DOHH2 (cell line): ENCODE data around the gene OSBPL10.

Experiments
- EZH2phosphoT487 ChIP-seq: fragments of 200-600 bp; sonication (generic); IDR thresholded peaks from 2 replicates; pipeline ENCODE4 v1.6.1; 2017; ENCODE audit warnings: borderline replicate concordance, mild to moderate bottlenecking, antibody characterized with exemption, low read length, moderate library complexity, mixed read lengths
- TF ChIP-seq, protein P1 (sequence below): fragments of 200-600 bp; sonication (generic); IDR thresholded peaks from one replicate; pipeline ENCODE4 v1.5.1; 2014; ENCODE audit warnings: antibody characterized with exemption, mild to moderate bottlenecking, low read depth, low read length; ENCODE audit not compliant: poor library complexity, severe bottlenecking

DNA sequence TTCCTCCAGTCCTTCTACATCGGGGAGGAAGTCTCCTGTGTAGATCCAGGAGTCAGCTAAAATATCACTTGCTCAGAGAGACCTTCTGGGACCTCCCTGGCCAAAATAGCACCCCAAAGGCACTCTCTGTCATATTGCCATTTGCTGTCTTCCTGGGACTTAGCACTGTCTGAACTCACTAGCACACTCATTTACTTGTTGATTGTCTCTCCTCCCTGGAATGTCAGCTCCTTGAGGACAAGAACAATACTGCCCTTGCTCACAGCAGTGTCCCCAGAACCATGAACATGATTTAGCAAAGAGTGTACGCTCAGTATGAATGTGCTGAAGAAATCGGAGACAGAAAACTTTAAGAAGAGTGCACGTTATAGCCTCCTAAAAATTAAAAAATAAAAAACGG lies 245.4 kb downstream of the OSBPL10 start:
- TF ChIP-seq, protein P1, sequence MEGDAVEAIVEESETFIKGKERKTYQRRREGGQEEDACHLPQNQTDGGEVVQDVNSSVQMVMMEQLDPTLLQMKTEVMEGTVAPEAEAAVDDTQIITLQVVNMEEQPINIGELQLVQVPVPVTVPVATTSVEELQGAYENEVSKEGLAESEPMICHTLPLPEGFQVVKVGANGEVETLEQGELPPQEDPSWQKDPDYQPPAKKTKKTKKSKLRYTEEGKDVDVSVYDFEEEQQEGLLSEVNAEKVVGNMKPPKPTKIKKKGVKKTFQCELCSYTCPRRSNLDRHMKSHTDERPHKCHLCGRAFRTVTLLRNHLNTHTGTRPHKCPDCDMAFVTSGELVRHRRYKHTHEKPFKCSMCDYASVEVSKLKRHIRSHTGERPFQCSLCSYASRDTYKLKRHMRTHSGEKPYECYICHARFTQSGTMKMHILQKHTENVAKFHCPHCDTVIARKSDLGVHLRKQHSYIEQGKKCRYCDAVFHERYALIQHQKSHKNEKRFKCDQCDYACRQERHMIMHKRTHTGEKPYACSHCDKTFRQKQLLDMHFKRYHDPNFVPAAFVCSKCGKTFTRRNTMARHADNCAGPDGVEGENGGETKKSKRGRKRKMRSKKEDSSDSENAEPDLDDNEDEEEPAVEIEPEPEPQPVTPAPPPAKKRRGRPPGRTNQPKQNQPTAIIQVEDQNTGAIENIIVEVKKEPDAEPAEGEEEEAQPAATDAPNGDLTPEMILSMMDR: no peak
- no peak for TF ChIP-seq EZH2phosphoT487
